DND-41 (cell line): ENCODE measurements around the gene ATG5.
"Not testable (repeated sequence)": the region's sequence is repeated elsewhere in the genome, so short reads cannot be mapped to it uniquely, and the experiment has no call there.

Experiments
- CTCF ChIP-seq: IDR thresholded peaks from 2 replicates; pipeline ENCODE4 v1.5.1; 2012; ENCODE audit warnings: borderline replicate concordance, low read length, moderate library complexity, mild to moderate bottlenecking; ENCODE audit not compliant: poor library complexity, severe bottlenecking; ENCODE audit errors: extremely low read depth
- EZH2 ChIP-seq: IDR thresholded peaks from 3 replicates; pipeline ENCODE4 v1.6.1; 2012; ENCODE audit warnings: borderline replicate concordance, low read depth, mild to moderate bottlenecking, moderate library complexity, low read length, inconsistent platforms; ENCODE audit not compliant: severe bottlenecking

DNA sequence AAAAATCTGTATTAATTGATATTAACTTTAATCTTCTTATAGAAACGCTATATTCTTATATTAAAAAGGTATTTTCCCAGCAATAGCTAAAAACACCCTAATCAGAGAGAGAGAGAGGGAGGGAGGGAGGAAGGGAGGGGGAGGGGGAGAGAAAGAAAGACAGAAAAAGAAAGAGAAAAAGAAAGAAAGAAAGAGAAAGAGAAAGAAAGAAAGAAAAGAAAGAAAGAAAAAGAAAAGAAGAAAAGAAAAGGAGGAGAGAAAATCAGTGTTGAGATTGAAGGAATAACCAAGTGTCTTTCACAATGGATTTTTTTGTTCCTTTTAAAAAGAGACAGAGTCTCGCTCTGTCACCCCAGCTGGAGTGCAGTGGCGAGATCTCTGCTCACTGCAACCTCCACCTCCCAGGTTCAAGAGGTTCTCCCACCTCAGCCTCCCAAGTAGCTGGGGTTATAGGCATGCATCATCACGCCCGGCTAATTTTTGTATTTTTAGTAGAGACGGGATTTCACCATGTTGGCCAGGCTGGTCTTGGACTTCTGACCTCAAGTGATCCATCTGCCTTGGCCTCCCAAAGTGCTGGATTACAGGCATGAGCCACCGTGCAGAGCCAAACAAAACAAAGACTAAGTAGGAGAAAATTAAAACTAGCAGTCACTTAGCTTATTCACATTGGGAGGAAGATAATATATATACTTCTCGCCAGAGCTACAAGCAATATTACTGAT lies 73.9 kb downstream of the ATG5 start:
- not testable (repeated sequence) for TF ChIP-seq EZH2, CTCF
